ENCODE results near the gene PCDHGA11. TPM values are rescaled to one million over a fixed set of nuclear protein-coding genes. Genes with fewer than 3 reads are reported as not detected.
"Not testable (repeated sequence)": the region's sequence is repeated elsewhere in the genome, so short reads cannot be mapped to it uniquely, and the experiment has no call there.

The PCDHGA11 gene
- total RNA-seq, 1 experiment from 2014 or later: 0.66 TPM

- Histone ChIP-seq H3K9ac (ENCODE audit: low read length) (no peak overlapping the region), H3K36me3 (ENCODE audit: low read depth, low read length) (peaks cover 6% of the 10 kb centered on the region; the same call in 1 of the 2 replicates), H3K79me2 (ENCODE audit: low read length) (no peaks in the 10 kb centered on the region), H3K27ac (ENCODE audit: low read length) (no peak overlapping the region), H3K4me2 (ENCODE audit: low read length) (no peak overlapping the region), H3K27me3 (ENCODE audit: low read length) (no peaks in the 10 kb centered on the region), H3K4me3 (ENCODE audit: low read length) (no peak overlapping the region), H3F3A (ENCODE audit: low read length, unreplicated experiment) (no peaks in the 10 kb centered on the region), H3K4me1 (ENCODE audit: insufficient read depth, low read length) (no peaks in the 10 kb centered on the region), H4K20me1 (ENCODE audit: low read length) (no peaks in the 10 kb centered on the region), H2AFZ (ENCODE audit: low read length) (no peak overlapping the region), H3K9me2 (replicated peaks; ENCODE audit: low read length) (no peaks in the 10 kb centered on the region), H3K9me3 (ENCODE audit: low read length) (0 out of 2 replicates have a peak, but pooled peaks cover 4% of the 10 kb centered on the region)
- no TSS peak for BruUV-seq (replicated peaks)
- ChIA-PET CTCF (no interaction called here), POLR2A (ENCODE audit: unreplicated experiment) (no interaction called here)
- intact Hi-C loops (cut with micrococcal nuclease): no loop called here
- no peak for DNase-seq
- ATAC-seq: no peak
- TF ChIP-seq, protein P1, sequence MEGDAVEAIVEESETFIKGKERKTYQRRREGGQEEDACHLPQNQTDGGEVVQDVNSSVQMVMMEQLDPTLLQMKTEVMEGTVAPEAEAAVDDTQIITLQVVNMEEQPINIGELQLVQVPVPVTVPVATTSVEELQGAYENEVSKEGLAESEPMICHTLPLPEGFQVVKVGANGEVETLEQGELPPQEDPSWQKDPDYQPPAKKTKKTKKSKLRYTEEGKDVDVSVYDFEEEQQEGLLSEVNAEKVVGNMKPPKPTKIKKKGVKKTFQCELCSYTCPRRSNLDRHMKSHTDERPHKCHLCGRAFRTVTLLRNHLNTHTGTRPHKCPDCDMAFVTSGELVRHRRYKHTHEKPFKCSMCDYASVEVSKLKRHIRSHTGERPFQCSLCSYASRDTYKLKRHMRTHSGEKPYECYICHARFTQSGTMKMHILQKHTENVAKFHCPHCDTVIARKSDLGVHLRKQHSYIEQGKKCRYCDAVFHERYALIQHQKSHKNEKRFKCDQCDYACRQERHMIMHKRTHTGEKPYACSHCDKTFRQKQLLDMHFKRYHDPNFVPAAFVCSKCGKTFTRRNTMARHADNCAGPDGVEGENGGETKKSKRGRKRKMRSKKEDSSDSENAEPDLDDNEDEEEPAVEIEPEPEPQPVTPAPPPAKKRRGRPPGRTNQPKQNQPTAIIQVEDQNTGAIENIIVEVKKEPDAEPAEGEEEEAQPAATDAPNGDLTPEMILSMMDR (conservative IDR thresholded peaks at IDR 0.05; ENCODE audit: low read depth, low read length): no peak
- no peak for TF ChIP-seq EZH2 (IDR thresholded peaks at IDR 0.05; ENCODE audit: low read length, unreplicated experiment)
- TF ChIP-seq EZH2phosphoT487 (IDR thresholded peaks at IDR 0.05; ENCODE audit: borderline replicate concordance, low read length): no peak
Observed at GRCh38 chr5:141413540-141414069, 7.2 kb upstream of the PCDHGA11 start.

DNA sequence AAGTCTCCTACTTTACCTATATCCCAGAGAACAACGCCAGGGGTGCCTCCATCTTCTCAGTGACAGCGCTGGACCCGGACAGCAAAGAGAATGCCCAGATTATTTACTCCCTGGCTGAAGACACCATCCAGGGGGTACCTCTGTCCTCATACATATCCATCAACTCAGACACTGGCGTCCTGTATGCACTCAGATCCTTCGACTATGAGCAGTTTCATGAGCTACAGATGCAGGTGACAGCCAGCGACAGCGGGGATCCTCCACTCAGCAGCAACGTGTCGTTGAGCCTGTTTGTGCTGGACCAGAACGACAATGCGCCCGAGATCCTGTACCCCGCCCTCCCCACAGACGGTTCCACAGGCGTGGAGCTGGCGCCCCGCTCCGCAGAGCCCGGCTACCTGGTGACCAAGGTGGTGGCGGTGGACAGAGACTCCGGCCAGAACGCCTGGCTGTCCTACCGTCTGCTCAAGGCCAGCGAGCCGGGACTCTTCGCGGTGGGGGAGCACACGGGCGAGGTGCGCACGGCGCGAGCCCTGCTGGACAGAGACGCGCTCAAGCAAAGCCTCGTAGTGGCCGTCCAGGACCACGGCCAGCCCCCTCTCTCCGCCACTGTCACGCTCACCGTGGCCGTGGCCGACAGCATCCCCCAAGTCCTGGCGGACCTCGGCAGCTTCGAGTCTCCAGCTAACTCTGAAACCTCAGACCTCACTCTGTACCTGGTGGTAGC lies 6.1 kb upstream of the PCDHGA11 start:
- ATAC-seq; H3K79me2 ChIP-seq (ENCODE audit: low read length); DNase-seq; H3K36me3 ChIP-seq (ENCODE audit: low read depth, low read length); H3K4me1 ChIP-seq (ENCODE audit: insufficient read depth, low read length); H3K9ac ChIP-seq (ENCODE audit: low read length); POLR2A ChIA-PET (ENCODE audit: unreplicated experiment); CTCF ChIA-PET; H3F3A ChIP-seq (ENCODE audit: low read length, unreplicated experiment); H3K4me2 ChIP-seq (ENCODE audit: low read length); intact Hi-C loops (cut with micrococcal nuclease); H3K9me3 ChIP-seq (ENCODE audit: low read length); H3K4me3 ChIP-seq (ENCODE audit: low read length); H2AFZ ChIP-seq (ENCODE audit: low read length); H3K27ac ChIP-seq (ENCODE audit: low read length); BruUV-seq (replicated peaks); H3K9me2 ChIP-seq (replicated peaks; ENCODE audit: low read length); H3K27me3 ChIP-seq (ENCODE audit: low read length); H4K20me1 ChIP-seq (ENCODE audit: low read length): not testable (repeated sequence)

GRCh38 chr5:141415275-141415618 lies 5.6 kb upstream of the PCDHGA11 start:
- POLR2A ChIA-PET (ENCODE audit: unreplicated experiment); H3K4me2 ChIP-seq (ENCODE audit: low read length); H3F3A ChIP-seq (ENCODE audit: low read length, unreplicated experiment); H3K27me3 ChIP-seq (ENCODE audit: low read length); H4K20me1 ChIP-seq (ENCODE audit: low read length); H3K27ac ChIP-seq (ENCODE audit: low read length); H3K79me2 ChIP-seq (ENCODE audit: low read length); intact Hi-C loops (cut with micrococcal nuclease); H3K4me3 ChIP-seq (ENCODE audit: low read length); ATAC-seq; H3K9me3 ChIP-seq (ENCODE audit: low read length); H2AFZ ChIP-seq (ENCODE audit: low read length); CTCF ChIA-PET; H3K9ac ChIP-seq (ENCODE audit: low read length); H3K4me1 ChIP-seq (ENCODE audit: insufficient read depth, low read length); DNase-seq; H3K36me3 ChIP-seq (ENCODE audit: low read depth, low read length); BruUV-seq (replicated peaks); H3K9me2 ChIP-seq (replicated peaks; ENCODE audit: low read length): not testable (repeated sequence)

GRCh38 chr5:141417494-141418172 lies 3.2 kb upstream of the PCDHGA11 start, which contains the start of gene PCDHGB7:
PCDHGB7 (plus strand) TSS chr5:141417677; CDS start chr5:141417860, 183 bp downstream.
- H2AFZ ChIP-seq (ENCODE audit: low read length); BruUV-seq (replicated peaks); H3K27me3 ChIP-seq (ENCODE audit: low read length); H3K4me2 ChIP-seq (ENCODE audit: low read length); intact Hi-C loops (cut with micrococcal nuclease); H3K9me2 ChIP-seq (replicated peaks; ENCODE audit: low read length); H3K4me3 ChIP-seq (ENCODE audit: low read length); H3K79me2 ChIP-seq (ENCODE audit: low read length); DNase-seq; H3K9me3 ChIP-seq (ENCODE audit: low read length); H3K36me3 ChIP-seq (ENCODE audit: low read depth, low read length); POLR2A ChIA-PET (ENCODE audit: unreplicated experiment); CTCF ChIA-PET; H3F3A ChIP-seq (ENCODE audit: low read length, unreplicated experiment); ATAC-seq; H3K9ac ChIP-seq (ENCODE audit: low read length); H4K20me1 ChIP-seq (ENCODE audit: low read length); H3K4me1 ChIP-seq (ENCODE audit: insufficient read depth, low read length); H3K27ac ChIP-seq (ENCODE audit: low read length): not testable (repeated sequence)

Data from PC-3 (cell line).